CD4-positive, alpha-beta memory T cell (primary cell): Measurements from ENCODE around the gene CERKL. TPM values are rescaled to one million over a fixed set of nuclear protein-coding genes. Genes with fewer than 3 reads are reported as not detected.

Source experiments
- CTCF ChIA-PET: fragments of 350-600 bp; sonication (Branson Sonifier 250); formaldehyde crosslinking; loops from one replicate; lab custom pipeline; 2021; ENCODE audit warnings: inconsistent platforms; ENCODE audit not compliant: partially characterized antibody; lab: Charles Lee
- POLR2A ChIA-PET: fragments of 350-600 bp; sonication (Branson Sonifier 250); formaldehyde crosslinking; loops from one replicate; lab custom pipeline; 2021; ENCODE audit not compliant: partially characterized antibody; lab: Charles Lee
- DNase-seq, 5 donors: peaks; one replicate each; pipeline versions ENCODE4 v3.0.0 to v3.0.0-alpha.2; 2020 to 2022; ENCODE audit warnings: mixed read lengths in 1 of 5
- H3K27ac ChIP-seq: one replicate; pipeline ENCODE4 v1.7.0; 2013; ENCODE audit warnings: low read depth, low read length
- H3K27me3 ChIP-seq: 2 replicates; pipeline ENCODE4 v1.7.0; 2013; ENCODE audit warnings: mild to moderate bottlenecking, low read length, moderate library complexity; ENCODE audit not compliant: insufficient read depth
- H3K36me3 ChIP-seq: 2 replicates; pipeline ENCODE4 v1.7.0; 2013; ENCODE audit warnings: mild to moderate bottlenecking, low read length, moderate library complexity; ENCODE audit not compliant: insufficient read depth
- H3K4me1 ChIP-seq: 2 replicates; pipeline ENCODE4 v1.7.0; 2013; ENCODE audit warnings: mild to moderate bottlenecking, low read length, moderate library complexity; ENCODE audit not compliant: insufficient read depth
- H3K4me3 ChIP-seq, 2 donors: one replicate each; pipeline ENCODE4 v1.7.0; 2013; ENCODE audit warnings: low read length in 2 of 2, mild to moderate bottlenecking in 1 of 2
- H3K9me3 ChIP-seq, 2 donors: one replicate each; pipeline ENCODE4 v1.7.0; 2013; ENCODE audit warnings: low read length in 2 of 2, control low read depth in 1 of 2; ENCODE audit not compliant: control insufficient read depth in 1 of 2
- H3K27ac Mint-ChIP-seq, 7 donors: one replicate each; pipeline ENCODE4 v1.8.0; 2020 to 2021; ENCODE audit warnings: mixed read lengths in 7 of 7, mild to moderate bottlenecking in 6 of 7, inconsistent platforms in 3 of 7, moderate library complexity in 3 of 7
- H3K27me3 Mint-ChIP-seq, 2 donors: one replicate each; pipeline ENCODE4 v1.8.0; 2020 to 2021; ENCODE audit warnings: mixed read lengths in 2 of 2
- H3K36me3 Mint-ChIP-seq, 2 donors: one replicate each; pipeline ENCODE4 v1.8.0; 2020 to 2021; ENCODE audit warnings: mixed read lengths in 2 of 2, inconsistent platforms in 1 of 2, mild to moderate bottlenecking in 1 of 2
- H3K4me1 Mint-ChIP-seq, 4 donors: one replicate each; pipeline ENCODE4 v1.8.0; 2020 to 2021; ENCODE audit warnings: mixed read lengths in 4 of 4, mild to moderate bottlenecking in 1 of 4
- H3K4me3 Mint-ChIP-seq, 8 donors: one replicate each; pipeline ENCODE4 v1.8.0; 2020 to 2021; ENCODE audit warnings: mixed read lengths in 8 of 8, mild to moderate bottlenecking in 7 of 8, moderate library complexity in 6 of 8, inconsistent platforms in 3 of 8
- H3K9me3 Mint-ChIP-seq, 8 donors: one replicate each; pipeline ENCODE4 v1.8.0; 2020 to 2021; ENCODE audit warnings: mixed read lengths in 8 of 8, mild to moderate bottlenecking in 5 of 8, inconsistent platforms in 3 of 8, moderate library complexity in 1 of 8
- intact Hi-C: fragments of 100-400 bp; cut with micrococcal nuclease; formaldehyde crosslinking; loops from one replicate; pipeline ENCODE4 v1.15.1; 2023
- polyA plus RNA-seq, 2 donors: library from polyadenylated mRNA; unstranded; fragments of 300-500 nt; fragmentation: Illumina TruSeq; gene quantifications; one replicate each; pipeline ENCODE4 v1.2.3, GENCODE V29; 2021
- total RNA-seq, 2 experiments: library from RNA; stranded (reverse); gene quantifications; one replicate each; pipeline ENCODE4 v1.2.3, GENCODE V29; 2021

The CERKL gene
- total and polyA plus RNA-seq, 4 experiments from 2014 or later = 0.09 to 33.3 (median 15.6) TPM

DNA sequence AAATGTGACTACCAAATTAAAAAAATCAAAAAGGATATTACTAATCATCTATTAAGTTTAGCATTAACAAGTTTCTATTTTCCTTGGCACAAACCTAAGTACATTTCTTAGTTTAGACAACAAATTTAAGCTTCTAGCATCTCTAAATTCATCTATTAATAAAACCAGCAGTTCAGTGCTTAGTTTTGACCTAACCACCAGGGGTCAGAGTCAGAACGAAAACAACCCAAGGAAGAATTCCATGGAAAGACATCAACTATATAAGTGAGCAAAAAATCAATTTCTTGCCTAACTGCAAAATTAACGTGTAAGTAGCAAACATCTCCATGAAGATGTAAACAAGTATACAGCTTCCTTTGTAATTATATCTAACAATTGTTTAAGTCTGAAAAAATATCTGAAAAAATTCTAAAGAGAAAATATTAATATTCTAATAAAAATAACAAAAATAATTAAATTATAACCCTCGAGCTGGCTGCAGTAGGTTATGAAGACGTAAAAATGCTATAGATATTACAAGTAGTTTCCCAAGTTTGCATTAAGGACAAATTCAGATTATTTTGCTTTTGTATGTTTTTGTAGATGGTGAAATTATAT is 83.7 kb downstream of the CERKL start:
- Mint-ChIP-seq H3K4me3 (no peak overlapping the region), H3K36me3 (no peaks in the 10 kb centered on the region), H3K9me3 (no peaks in the 10 kb centered on the region), H3K27me3 (peaks cover 0 to 4% of the 10 kb centered on the region in 2 donors), H3K27ac (no peak overlapping the region), H3K4me1 (peaks cover 0 to 2% (median under 1%) of the 10 kb centered on the region in 4 donors)
- no peaks in the 10 kb centered on the region for H3K4me1 ChIP-seq
- no peak for DNase-seq
- H3K36me3 ChIP-seq = no peaks in the 10 kb centered on the region
- no peak overlapping the region for H3K27ac ChIP-seq
- peaks cover 4% of the 10 kb centered on the region for H3K27me3 ChIP-seq
- H3K9me3 ChIP-seq = no peaks in the 10 kb centered on the region
- ChIA-PET CTCF (interaction anchor here (1.0 to 3.3 kb wide), 3 partner anchors 10 to 143 kb away, joined by 3 to 14 read pairs (median 3); no protein-coding TSS in a partner anchor), POLR2A (no interaction called here)
- H3K4me3 ChIP-seq = no peak overlapping the region
- intact Hi-C loops = loop anchor here (5.0 kb wide), 1 partner anchor 144 kb away; no protein-coding TSS in a partner anchor

DNA sequence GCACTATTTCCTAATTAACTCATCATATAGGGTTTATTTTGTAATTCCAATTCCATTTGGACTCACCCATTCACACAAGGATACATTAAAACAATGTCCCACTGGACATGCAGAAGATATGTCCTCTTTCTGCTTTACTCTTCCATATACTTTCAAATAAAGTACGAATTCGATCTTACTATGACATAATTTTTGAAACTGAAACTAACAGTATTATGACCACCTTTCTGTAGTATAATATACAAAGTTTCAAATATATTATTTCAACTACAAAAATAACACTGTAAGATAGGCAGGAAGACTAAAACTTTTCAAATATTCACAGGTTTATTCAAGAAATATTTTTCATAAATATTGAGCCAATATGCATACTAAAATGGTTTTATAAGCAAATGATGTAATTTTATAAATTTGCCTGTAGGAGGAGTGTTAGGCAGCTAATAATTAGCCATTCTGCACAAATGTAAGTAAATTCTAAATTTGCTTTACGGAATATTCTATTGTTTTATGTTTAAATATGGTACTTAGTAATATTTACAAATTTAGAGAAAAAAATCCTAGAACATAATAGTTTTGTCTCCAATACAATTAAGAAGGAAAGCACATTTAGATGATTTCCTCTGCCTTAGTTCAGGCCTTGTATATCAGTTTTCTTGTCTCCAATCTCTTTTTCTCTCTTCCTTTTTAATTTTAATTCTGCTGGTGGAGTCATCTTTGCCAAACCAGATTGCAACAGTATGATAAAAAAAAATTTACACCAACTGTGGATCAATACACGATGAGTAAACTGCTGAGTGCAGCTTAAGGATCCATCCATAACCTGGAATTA is 85.9 kb downstream of the CERKL start:
- peaks cover 4% of the 10 kb centered on the region for H3K27me3 ChIP-seq
- H3K4me3 Mint-ChIP-seq = peak overlapping the region in 1 of 8 donors; percentile 27
- no peaks in the 10 kb centered on the region for H3K36me3 Mint-ChIP-seq
- peaks cover 0 to 7% of the 10 kb centered on the region in 2 donors for H3K27me3 Mint-ChIP-seq
- intact Hi-C loops = loop anchor here (5.0 kb wide), 1 partner anchor 146 kb away; no protein-coding TSS in a partner anchor
- H3K9me3 ChIP-seq = no peaks in the 10 kb centered on the region
- no peaks in the 10 kb centered on the region for H3K36me3 ChIP-seq
- no peak overlapping the region for H3K27ac ChIP-seq
- no peaks in the 10 kb centered on the region for H3K9me3 Mint-ChIP-seq
- POLR2A ChIA-PET = no interaction called here
- CTCF ChIA-PET = interaction anchor here (3.3 kb wide), 1 partner anchor 144 kb away, joined by 14 read pairs; no protein-coding TSS in a partner anchor
- no peaks in the 10 kb centered on the region for H3K4me1 ChIP-seq
- H3K4me1 Mint-ChIP-seq = peaks cover 0 to 2% (median under 1%) of the 10 kb centered on the region in 4 donors
- DNase-seq = no peak
- H3K27ac Mint-ChIP-seq = no peak overlapping the region
- no peak overlapping the region for H3K4me3 ChIP-seq

DNA sequence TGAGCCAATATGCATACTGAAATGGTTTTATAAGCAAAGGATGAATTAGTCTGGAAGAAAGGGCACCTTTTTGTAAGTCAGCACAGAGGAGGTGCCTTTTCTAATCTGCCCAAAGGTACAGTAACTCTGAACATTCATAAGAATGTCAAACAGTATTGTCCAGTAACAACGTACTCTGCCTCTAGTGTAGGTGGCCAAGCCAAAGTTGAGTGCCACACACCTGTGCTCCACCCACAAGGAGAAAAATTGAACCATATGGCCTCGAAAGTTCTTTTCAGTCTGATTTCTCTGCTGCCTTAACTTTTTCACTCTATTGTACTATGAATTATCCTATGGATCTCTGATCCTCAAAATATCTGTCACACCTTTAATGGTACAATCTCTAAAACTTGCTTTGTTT is 86.8 kb downstream of the CERKL start:
- intact Hi-C loops = loop anchor here (5.0 kb wide), 1 partner anchor 147 kb away; no protein-coding TSS in a partner anchor
- H3K9me3 Mint-ChIP-seq = no peaks in the 10 kb centered on the region

DNA sequence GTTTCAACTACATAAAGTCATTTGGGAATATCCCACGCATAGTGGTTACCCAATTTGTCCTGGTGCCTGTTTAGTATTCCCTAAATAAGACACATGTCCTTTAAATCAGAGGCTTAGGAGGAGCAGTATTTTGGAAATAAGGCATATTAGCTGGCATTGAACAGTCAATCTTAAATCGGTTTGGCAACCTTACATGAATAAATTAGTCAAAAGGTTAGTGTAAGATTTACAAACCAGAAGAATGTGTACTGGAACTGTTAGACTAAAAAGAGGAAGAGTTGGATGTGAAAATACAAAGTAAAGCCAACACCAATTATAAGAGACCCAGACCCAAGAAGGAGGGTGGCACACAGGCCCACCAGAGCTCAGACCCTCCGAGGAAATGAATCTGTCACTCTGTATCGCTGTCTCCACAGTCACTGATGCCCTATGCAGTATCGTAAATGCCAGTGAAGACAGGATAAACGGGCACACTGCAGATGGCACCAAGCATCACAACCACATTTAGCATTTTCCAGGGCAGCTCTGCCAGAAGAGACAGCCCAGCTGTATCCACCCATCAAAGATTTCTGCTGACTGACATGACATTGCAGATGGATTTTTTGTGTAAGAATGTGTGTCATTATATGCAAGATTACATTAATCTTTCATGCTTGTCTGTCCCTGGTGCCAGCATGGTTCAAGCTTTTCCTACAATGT is 90.4 kb downstream of the CERKL start:
- DNase-seq = no peak
- H3K9me3 Mint-ChIP-seq = no peaks in the 10 kb centered on the region
- no peak overlapping the region for H3K4me3 Mint-ChIP-seq
- H3K4me1 ChIP-seq = no peaks in the 10 kb centered on the region
- no peaks in the 10 kb centered on the region for H3K36me3 Mint-ChIP-seq
- H3K27ac Mint-ChIP-seq = peak overlapping the region in 1 of 7 donors; percentile 5
- H3K27me3 ChIP-seq = no peaks in the 10 kb centered on the region
- H3K36me3 ChIP-seq = no peaks in the 10 kb centered on the region
- H3K27ac ChIP-seq = no peak overlapping the region
- ChIA-PET CTCF (no interaction called here), POLR2A (no interaction called here)
- intact Hi-C loops = no loop called here
- H3K9me3 ChIP-seq = no peaks in the 10 kb centered on the region
- no peak overlapping the region for H3K4me3 ChIP-seq
- peaks cover 1 to 3% of the 10 kb centered on the region in 2 donors for H3K27me3 Mint-ChIP-seq
- peaks cover 0 to 2% (median 0%) of the 10 kb centered on the region in 4 donors for H3K4me1 Mint-ChIP-seq

More for the DNA sequence above, 86.8 kb downstream of the CERKL start:
- Mint-ChIP-seq H3K36me3 (no peaks in the 10 kb centered on the region), H3K27me3 (peaks cover 0 to 7% of the 10 kb centered on the region in 2 donors), H3K4me3 (no peak overlapping the region), H3K4me1 (peaks cover 0 to 2% (median under 1%) of the 10 kb centered on the region in 4 donors), H3K27ac (no peak overlapping the region)
- H3K27ac ChIP-seq = no peak overlapping the region
- no peak for DNase-seq
- no peaks in the 10 kb centered on the region for H3K36me3 ChIP-seq
- CTCF ChIA-PET = interaction anchor here (0.8 kb wide), 1 partner anchor 10 kb away, joined by 3 read pairs; no protein-coding TSS in a partner anchor
- peaks cover 4% of the 10 kb centered on the region for H3K27me3 ChIP-seq
- H3K4me3 ChIP-seq = no peak overlapping the region
- no peaks in the 10 kb centered on the region for H3K9me3 ChIP-seq
- POLR2A ChIA-PET = no interaction called here
- no peaks in the 10 kb centered on the region for H3K4me1 ChIP-seq

DNA sequence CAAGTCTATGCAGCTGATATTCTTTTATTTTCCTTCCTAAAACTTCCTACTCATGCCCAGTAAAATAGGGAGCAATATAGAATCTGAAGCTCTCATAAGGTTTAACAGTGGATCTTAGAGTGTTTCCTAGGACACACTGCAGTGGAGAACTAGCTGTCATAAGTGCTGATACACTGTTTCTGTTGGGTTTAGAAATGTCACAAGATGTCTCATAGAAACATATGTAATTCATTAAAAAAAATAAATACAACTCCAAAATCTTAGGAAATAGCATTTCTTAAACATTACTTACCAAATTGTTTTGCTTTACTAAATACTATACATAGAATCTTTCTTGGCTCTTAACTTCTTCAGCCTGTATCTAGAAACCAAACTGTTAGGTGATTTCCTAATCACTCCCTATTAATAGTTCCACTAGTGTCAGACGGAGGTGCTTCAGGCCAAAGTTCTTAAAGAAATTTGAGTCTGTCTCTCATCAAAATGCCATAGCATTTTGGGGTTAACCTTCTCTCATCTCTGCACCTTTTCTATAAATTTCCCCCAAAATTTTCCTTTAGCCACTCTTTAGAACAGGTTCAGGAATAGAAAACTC is 93.7 kb downstream of the CERKL start:
- no peaks in the 10 kb centered on the region for H3K36me3 Mint-ChIP-seq
- no peaks in the 10 kb centered on the region for H3K4me1 ChIP-seq
- H3K9me3 ChIP-seq = no peaks in the 10 kb centered on the region
- no peak overlapping the region for H3K27ac Mint-ChIP-seq
- H3K9me3 Mint-ChIP-seq = no peaks in the 10 kb centered on the region
- peaks cover 1 to 3% of the 10 kb centered on the region in 2 donors for H3K27me3 Mint-ChIP-seq
- no peaks in the 10 kb centered on the region for H3K27me3 ChIP-seq
- H3K4me3 Mint-ChIP-seq = no peak overlapping the region
- no peak for DNase-seq
- CTCF ChIA-PET = interaction anchor here (0.8 kb wide), 1 partner anchor 10 kb away, joined by 3 read pairs; no protein-coding TSS in a partner anchor
- H3K4me3 ChIP-seq = no peak overlapping the region
- POLR2A ChIA-PET = no interaction called here
- H3K36me3 ChIP-seq = no peaks in the 10 kb centered on the region
- intact Hi-C loops = no loop called here
- no peak overlapping the region for H3K27ac ChIP-seq
- no peaks in the 10 kb centered on the region for H3K4me1 Mint-ChIP-seq

DNA sequence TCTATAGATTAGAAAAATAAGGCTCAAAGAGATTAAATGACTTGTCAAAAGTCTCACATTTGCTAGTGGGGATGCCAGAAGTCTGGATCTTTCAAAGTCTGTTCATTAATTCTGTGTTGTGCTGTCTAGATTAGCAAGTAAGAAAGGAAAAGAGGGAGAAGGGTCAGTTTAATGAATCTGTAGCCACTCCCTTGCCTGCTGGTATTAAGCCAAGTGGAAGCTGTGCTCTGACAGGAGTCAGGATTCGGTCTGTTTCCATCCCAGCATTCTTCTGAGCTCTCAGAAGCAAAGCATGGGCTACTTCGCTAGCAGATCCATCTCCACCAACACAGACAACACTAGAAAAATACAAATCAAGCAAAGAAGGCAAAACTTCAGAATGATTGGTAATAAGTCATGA is 98.5 kb downstream of the CERKL start:
- Mint-ChIP-seq H3K4me1 (no peaks in the 10 kb centered on the region), H3K9me3 (peaks cover 0 to 4% (median 0%) of the 10 kb centered on the region in 8 donors), H3K36me3 (peaks cover 0 to 5% of the 10 kb centered on the region in 2 donors), H3K27ac (no peak overlapping the region), H3K4me3 (no peak overlapping the region), H3K27me3 (peaks cover 0 to 2% of the 10 kb centered on the region in 2 donors)
- Histone ChIP-seq H3K27ac (no peak overlapping the region), H3K4me1 (no peaks in the 10 kb centered on the region), H3K27me3 (no peaks in the 10 kb centered on the region), H3K9me3 (no peaks in the 10 kb centered on the region), H3K36me3 (no peaks in the 10 kb centered on the region), H3K4me3 (no peak overlapping the region)
- ChIA-PET POLR2A (no interaction called here), CTCF (no interaction called here)
- intact Hi-C loops = no loop called here
- DNase-seq = no peak
